HG02884 (cell line): Measurements from ENCODE around the gene MT1G.
"Not testable (repeated sequence)": the region's sequence is repeated elsewhere in the genome, so short reads cannot be mapped to it uniquely, and the experiment has no call there.

ENCODE experiments used
- ATAC-seq: cut with Tn5 transposase; IDR thresholded peaks from one replicate; pipeline ENCODE4 v1.9.1; 2021; ENCODE audit warnings: mild to moderate bottlenecking, moderate library complexity; ENCODE audit not compliant: unreplicated experiment

The MT1G gene

DNA sequence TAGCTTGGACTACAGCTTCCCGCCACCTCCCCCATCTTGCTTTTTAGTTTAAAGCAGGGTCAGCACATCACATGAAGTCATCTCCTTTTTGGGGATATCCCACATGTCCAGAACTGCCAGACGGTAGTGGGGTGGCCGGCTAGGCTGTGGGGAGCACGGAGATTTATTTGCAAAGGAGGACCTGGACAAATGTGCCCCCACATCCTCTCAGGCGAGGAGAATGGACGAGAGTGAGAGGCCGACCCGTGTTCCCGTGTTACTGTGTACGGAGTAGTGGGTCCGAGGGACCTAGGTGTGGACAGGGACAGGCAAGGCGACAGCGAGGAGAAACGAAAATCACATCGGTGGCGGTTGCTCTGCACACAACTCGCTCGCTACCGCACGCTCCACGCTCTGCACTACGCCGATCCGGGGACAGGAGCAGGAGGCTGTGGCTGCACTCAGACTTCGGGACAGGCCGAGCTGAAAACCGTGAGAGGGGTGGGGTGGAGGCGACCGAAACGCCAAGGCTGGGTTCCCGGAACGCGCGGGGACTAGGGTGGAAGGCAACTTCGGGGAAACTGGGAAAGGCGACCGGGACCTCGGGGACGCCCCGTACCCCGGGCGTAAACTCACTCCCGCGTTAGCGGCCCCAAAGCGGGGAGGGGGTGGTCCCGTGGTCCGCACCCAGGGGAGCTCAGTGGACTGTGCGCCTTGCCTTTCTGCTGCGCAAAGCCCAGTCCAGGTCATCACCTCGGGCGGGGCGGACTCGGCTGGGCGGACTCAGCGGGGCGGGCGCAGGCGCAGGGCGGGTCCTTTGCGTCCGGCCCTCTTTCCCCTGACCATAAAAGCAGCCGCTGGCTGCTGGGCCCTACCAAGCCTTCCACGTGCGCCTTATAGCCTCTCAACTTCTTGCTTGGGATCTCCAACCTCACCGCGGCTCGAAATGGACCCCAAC lies 29.8 kb downstream of the MT1G start, which contains the start of gene MT1A:
Gene MT1A (plus strand): TSS at position 853 of the 937 bp plus-strand sequence. CDS start 73 bp downstream, at position 926.
- no peak for ATAC-seq

DNA sequence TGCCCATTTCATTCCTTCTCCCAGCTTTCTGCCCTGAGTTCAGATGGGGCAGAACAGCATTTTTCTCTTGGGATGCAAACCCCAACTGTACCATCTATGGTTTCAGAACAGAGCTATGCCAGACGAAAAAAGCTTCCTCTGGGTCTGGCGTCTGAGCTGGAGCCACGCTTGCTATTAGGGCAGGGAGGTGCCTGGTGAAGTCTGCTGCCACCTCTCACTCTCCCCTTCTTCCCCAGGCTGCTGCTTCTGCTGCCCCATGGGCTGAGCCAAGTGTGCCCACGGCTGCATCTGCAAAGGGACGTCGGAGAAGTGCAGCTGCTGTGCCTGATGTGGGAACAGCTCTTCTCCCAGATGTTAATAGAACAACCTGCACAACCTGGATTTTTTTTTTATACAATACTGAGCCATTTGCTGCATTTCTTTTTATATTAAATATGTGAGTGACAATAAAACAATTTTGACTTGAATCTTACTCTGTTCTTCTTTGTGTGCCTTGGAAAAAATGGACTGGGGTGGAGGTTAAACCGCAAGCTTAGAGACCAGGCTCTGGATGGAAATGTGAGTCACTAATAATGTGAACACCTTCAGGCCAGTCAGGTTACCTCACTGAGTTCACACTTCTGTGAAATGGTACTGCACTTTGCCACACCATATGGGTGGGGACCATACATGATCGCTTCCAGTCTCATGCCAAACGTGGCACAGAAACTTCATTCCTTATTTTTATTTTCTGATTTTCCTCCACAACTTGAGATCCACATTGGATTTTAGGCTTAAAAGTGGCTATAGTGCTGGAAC lies 31.1 kb downstream of the MT1G start:
- ATAC-seq, result no peak

DNA sequence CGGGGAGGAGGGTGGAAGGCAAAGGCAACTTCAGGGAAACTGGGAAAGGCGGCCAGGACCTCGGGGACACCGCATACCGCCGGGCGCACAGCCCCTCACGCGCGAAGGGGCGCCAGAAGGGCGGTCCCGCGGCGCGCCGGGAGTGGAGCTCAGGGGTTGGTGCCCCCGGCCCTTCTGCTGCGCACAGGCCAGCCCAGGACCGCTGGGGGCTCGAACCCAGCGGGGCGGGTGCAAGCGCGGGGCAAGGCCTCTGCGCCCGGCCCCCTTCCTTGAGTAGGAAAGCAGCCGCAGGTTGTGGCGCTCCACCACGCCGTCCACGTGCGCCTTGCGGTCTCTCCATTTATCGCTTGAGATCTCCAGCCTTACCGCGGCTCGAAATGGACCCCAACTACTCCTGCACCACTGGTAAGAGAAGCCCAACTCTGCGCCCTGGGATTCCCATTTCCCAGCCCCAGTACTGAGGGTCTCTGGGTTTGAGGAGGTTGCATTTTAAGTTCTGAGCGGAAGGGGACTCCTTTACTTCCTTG lies 32.4 kb downstream of the MT1G start:
- no peak for ATAC-seq

DNA sequence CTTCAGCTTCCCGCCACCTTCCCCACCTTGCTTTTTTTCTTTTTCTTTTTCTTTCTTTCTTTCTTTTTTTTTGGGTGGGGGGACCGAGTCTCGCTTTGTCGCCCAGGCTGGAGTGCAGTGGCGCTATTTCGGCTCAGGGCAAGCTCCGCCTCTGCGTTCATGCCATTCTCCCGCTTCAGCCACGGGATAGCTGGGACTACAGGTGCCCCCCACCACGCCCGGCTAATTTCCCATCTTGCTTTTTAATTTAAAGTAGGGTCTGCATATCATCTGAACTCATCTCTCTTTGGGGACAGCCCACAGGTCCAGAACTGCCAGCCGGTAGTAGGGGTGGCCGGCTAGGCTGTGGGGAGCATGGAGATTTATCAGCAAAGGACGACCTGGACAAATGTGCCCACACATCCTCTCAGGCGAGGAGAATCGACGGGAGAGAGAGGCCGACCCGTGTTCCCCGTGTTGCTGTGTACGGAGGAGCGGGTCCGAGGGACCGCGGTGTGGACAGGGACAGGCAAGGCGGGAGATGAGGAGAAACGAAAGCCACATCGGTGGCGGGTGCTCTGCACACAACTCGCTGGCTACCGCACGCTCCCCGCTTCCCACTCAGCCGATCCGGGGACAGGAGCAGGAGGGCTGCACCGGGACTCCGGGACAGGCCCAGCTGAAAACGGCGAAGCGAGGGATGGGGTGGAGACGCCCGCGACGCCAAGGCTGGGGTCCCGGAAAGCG lies 33.0 kb downstream of the MT1G start:
- ATAC-seq, result no peak

DNA sequence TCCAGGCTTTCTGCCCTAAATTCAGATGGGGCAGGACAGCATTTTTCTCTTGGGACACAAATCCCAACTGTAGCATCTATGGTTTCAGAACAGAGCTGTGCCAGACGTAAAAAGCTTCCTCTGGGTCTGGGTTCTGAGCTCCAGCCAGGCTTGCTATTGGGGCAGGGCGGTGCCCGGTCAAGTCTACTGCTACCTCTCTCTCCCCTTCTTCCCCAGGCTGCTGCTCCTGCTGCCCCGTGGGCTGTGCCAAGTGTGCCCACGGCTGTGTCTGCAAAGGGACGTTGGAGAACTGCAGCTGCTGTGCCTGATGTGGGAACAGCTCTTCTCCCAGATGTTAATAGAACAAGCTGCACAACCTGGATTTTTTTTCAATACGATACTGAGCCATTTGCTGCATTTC lies 34.3 kb downstream of the MT1G start:
- ATAC-seq, result no peak

DNA sequence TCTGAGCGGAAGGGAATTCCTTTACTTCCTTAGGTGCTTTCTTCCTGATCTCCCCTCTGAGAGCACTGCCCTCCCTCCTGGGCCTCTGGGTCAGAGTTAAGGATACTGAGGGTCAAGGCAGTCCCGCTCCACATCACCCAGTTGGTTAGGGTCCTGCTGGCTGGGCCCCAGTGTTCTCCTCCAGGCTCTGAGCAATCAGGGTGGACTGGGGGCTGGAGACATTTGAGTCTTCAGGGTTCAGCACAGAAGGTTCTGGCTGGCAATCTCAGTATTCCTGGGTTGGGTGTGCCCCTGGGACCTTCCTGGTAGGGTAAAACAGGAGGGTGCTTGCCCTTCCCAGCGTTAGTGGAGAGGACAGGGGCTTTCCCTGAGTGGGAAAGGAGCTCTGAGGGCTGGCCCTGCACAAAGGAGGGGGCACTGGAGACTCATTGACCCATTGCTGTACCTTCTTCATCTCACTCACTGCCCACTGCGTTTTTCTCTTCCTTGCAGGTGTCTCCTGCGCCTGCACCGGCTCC lies 35.0 kb downstream of the MT1G start:
- ATAC-seq, result no peak

DNA sequence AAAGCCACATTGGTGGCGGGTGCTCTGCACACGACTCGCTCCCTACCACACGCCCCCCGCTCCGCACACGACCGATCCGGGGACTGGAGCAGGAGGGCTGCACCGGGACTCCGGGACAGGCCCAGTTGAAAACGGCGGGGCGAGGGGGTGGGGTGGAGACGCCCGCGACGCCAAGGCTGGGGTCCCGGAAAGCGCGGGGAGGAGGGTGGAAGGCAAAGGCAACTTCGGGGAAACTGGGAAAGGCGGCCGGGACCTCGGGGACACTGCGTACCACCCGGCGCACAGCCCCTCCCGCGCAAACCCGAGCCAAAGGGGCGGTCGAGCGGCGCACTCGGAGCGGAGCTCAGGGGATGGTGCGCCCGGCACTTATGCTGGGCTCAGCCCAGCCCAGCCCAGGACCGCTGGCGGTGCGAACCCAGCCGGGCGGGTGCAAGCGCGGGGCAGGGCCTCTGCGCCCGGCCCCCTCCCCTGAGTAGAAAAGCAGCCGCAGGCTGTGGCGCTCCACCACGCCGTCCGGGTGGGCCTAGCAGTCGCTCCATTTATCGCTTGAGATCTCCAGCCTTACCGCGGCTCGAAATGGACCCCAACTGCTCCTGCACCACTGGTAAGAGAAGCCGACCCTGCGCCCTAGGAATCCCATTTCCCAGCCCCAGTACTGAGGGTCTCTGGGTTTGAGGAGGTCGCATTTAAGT lies 35.6 kb downstream of the MT1G start, which contains the start of gene MT1M:
Gene MT1M (plus strand): TSS at position 504 of the 692 bp plus-strand sequence. CDS start 73 bp downstream, at position 577.
- ATAC-seq, result no peak

DNA sequence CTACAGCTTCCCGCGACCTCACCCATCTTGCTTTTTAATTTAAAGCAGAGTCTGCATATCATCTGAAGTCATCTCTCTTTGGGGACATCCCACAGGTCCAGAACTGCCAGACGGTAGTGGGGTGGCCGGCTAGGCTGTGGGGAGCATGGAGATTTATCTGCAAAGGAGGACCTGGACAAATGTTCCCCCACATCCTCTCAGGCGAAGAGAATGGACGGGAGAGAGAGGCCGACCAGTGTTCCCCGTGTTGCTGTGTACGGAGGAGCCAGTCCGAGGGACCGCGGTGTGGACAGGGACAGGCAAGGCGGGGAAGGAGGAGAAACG lies 36.1 kb downstream of the MT1G start:
- no peak for ATAC-seq

DNA sequence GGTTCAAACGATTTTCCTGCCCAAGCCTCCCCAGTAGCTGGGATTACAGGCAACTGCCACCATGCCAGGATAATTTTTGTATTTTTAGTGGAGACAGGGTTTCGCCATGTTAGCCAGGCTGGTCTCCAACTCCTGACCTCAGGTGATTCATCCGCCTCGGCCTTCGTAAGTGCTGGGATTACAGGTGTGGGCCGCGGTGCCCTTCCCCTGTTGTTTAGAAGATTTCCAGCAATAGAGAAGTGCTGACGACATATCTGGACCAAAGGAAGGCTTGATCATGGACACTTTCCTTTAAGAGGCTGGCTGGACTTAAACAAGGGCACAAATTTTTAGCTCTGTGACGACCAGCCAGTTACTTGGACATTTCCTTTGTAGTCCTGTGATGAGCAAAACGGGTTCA lies 36.7 kb downstream of the MT1G start:
- no peak for ATAC-seq

DNA sequence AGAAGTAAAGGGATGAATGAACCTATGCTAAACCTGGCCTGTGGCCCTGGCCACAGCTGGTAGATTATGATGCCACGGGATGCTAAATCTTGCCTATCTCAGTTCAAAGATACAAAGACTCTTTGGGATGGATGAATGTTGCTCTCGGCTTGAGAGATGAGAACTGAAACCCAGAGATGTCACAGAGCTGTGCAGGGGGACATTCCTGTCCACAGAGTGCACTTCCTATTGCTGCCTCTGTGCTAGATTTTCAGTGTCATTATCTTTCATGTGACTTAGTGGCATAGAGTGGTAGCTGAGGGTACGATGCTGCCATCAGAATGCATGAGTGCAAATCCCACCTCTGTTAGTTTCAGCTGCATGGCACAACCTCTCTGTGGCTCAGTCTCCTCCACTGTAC lies 37.7 kb downstream of the MT1G start:
- peak; percentile 85 for ATAC-seq

DNA sequence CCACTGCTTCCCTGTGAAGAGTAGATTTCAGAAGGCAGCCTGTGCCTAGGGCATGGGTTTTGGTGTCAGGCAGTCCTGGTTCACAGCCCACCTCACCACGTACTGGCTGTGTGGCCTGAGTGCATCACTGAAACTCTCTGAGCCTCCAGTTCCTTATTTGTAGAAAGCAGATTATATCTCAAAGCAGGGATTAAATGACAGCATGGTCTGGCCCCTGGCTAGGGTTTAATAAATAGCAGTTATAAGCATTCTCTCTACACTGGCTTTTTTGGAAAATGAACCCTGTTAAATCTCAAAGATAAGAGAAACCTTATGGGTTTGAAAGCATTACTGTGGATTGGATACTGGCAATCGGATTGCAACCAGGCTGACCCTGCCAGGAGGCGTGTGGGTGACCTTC lies 38.3 kb downstream of the MT1G start:
- ATAC-seq, result no peak

DNA sequence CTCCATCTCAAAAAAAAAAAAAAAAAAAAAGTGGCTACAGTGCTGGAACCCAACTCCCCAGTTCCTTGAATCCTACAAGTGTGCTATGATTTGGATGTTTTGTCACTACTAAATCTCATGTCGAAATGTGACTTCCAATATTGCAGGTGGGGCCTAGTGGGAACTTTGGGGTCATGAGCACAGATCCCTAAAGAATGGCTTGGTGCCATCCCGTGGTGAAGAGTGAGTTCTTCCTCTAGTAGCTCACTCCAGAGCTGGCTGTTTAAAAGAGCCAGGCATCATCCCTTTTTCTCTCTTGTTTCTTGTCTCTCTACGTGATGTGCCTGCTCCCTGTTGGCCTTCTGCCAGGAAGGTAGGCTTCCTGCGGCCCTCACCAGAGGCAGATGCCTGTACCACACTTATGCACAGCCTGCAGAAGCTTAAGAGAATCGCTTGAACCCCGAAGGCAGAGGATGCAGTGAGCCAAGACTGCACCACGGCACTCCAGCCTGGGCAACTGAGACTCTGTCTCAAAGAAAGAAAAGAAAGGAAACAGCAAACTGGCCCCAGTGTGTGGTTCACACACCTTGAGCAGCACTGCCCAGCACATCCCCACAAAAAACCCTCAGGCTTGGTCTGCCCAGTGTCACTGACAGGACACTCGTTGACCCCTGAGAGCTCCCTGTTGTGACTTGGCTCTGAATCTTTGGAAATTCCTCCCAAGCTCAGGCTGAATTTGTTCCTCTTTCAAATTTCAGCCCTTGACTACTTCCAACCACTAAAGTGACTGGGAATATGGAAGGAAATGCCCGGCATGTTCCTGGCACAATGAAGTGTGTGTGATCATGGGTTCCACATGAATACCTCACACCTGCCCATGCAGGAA lies 39.1 kb downstream of the MT1G start:
- ATAC-seq, result no peak

DNA sequence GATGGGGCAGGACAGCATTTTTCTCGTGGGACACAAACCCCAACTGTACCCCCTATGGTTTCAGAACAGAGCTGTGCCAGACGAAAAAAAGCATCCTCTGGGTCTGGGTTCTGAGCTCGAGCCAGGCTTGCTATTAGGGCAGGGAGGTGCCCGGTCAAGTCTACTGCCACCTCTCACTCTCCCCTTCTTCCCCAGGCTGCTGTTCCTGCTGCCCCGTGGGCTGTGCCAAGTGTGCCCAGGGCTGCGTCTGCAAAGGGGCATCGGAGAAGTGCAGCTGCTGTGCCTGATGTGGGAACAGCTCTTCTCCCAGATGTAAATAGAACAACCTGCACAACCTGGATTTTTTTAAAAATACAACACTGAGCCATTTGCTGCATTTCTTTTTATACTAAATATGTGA lies 41.2 kb downstream of the MT1G start:
- ATAC-seq, result no peak

DNA sequence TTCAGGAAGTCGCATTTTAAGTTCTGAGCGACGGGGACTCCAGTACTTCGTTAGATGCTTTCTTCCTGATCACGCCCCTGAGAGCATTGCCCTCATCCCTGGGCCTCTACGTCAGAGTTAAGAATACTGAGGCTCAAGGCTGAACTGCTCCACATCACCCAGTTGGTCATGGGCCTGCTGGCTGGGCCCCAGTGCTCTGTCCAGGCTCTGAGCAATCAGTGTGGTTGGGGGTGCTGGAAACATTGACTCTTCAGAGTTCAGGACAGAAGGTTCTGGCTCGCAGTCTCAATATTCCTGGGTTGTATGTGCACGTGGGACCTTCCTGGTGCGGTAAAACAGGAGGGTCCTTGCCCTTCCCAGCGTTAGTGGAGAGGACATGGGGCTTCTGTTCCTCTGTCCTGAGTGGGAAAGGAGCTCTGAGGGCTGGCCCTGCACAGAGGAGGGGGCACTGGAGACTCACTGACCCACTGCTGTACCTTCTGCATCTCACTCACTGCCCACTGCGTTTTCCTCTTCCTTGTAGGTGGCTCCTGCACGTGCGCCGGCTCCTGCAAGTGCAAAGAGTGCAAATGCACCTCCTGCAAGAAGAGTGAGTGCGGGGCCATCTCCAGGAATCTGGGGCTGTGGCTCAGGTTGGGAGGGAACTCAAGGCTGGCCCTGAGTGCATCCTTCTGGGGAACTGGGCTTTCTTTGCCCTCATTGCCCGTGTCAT lies 41.8 kb downstream of the MT1G start:
- ATAC-seq, result no peak

DNA sequence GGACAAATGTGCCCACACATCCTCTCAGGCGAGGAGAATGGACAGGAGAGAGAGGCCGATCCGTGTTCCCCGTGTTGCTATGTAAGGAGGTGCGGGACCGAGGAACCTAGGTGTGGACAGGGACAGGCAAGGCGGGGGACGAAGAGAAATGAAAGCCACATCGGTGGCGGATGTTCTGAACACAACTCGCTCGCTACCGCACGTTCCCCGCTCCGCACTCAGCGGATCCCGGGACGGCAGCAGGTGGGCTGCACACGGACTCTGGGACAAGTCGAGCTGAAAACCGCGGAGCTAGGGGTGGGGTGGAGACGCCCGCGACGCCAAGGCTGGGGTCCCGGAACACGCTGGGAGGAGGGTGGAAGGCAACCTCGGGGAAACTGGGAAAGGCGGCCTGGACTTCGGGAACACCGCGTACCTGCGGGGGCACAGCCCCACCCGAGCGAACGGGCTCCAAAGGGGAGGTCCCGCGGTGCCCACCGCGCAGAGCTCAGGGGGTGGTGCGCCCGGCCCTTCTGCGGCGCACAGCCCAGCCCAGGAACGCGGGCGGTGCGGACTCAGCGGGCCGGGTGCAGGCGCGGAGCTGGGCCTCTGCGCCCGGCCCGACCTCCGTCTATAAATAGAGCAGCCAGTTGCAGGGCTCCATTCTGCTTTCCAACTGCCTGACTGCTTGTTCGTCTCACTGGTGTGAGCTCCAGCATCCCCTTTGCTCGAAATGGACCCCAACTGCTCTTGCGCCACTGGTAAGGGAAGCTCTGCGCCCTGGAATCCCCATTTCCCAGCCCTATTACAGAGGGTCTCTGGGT lies 42.5 kb downstream of the MT1G start, which contains the start of gene MT1E:
Gene MT1E (plus strand): TSS at position 642 of the 803 bp plus-strand sequence. CDS start 71 bp downstream, at position 713.
- ATAC-seq, result no peak

DNA sequence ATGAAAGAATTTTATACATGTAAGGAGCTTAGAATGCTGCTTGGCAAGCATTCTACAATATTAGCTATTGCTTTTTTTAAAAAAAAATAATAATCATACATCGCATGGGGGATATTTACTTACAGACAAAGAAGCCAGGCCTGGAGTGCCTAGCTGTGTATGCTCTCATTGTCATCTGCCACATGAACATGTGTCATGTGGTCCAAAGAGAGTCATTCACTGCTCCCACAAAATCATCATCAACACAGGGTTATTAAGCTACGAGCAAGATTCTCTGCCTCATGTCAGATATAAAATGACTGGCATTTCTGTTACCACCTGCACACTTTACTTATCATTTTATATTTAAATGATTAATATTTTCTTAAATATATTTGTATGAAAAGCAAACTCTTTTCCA lies 44.2 kb downstream of the MT1G start:
- ATAC-seq, result no peak

DNA sequence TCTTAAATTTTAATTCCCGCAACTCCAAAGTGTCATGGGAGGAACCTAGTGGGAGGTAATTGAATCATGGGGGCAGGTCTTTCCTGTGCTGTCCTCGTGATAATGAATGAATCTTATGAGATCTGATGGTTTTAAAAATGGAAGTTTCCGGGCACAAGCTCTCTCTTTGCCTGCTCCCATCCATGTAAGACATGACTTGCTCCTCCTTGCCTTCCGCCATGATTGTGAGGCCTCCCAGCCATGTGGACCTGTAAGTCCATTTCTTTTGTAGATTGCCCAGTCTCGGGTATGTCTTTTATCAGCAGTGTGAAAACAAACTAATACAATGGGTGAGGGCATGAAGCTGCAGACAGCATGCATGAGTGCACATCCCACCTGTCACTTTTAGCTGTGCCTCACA lies 44.7 kb downstream of the MT1G start:
- not testable (repeated sequence) for ATAC-seq
